SJCRH30 (cell line): ENCODE data around the gene GRAMD4. TPM values are rescaled to one million over a fixed set of nuclear protein-coding genes. Genes with fewer than 3 reads are reported as not detected.

Experiments used
- DNase-seq, 2 experiments: peaks; one replicate each; pipeline ENCODE4 v3.0.0-alpha.2; 2015 to 2020
- H3K27ac ChIP-seq: fragments of 250-450 bp; sonication (Bioruptor Pico); 2 replicates; pipeline ENCODE4 v1.5.1; 2020; ENCODE audit warnings: mild to moderate bottlenecking, moderate library complexity
- H3K27me3 ChIP-seq: fragments of 250-450 bp; sonication (Bioruptor Pico); 2 replicates; pipeline ENCODE4 v1.5.1; 2020; ENCODE audit warnings: mild to moderate bottlenecking, moderate library complexity
- H3K36me3 ChIP-seq: fragments of 250-450 bp; sonication (Bioruptor Pico); 2 replicates; pipeline ENCODE4 v1.5.1; 2020; ENCODE audit warnings: mild to moderate bottlenecking, moderate library complexity
- H3K4me1 ChIP-seq: fragments of 250-450 bp; sonication (Bioruptor Pico); 2 replicates; pipeline ENCODE4 v1.5.1; 2020; ENCODE audit warnings: mild to moderate bottlenecking, moderate library complexity
- H3K4me3 ChIP-seq: fragments of 250-450 bp; sonication (Bioruptor Pico); 2 replicates; pipeline ENCODE4 v1.5.1; 2020; ENCODE audit warnings: mild to moderate bottlenecking, moderate library complexity
- H3K9me3 ChIP-seq: fragments of 250-450 bp; sonication (Bioruptor Pico); replicated peaks from 2 replicates; pipeline ENCODE4 v1.5.1; 2020; ENCODE audit warnings: mild to moderate bottlenecking, moderate library complexity
- total RNA-seq: library from RNA; depleted of rRNA; stranded (reverse); fragments of >200 nt; shearing (Covaris generic); gene quantifications from 2 replicates; pipeline ENCODE4 v1.2.3, GENCODE V29; 2014

The GRAMD4 gene
- total RNA-seq, 1 experiment from 2014 or later: 8.6 TPM

DNA sequence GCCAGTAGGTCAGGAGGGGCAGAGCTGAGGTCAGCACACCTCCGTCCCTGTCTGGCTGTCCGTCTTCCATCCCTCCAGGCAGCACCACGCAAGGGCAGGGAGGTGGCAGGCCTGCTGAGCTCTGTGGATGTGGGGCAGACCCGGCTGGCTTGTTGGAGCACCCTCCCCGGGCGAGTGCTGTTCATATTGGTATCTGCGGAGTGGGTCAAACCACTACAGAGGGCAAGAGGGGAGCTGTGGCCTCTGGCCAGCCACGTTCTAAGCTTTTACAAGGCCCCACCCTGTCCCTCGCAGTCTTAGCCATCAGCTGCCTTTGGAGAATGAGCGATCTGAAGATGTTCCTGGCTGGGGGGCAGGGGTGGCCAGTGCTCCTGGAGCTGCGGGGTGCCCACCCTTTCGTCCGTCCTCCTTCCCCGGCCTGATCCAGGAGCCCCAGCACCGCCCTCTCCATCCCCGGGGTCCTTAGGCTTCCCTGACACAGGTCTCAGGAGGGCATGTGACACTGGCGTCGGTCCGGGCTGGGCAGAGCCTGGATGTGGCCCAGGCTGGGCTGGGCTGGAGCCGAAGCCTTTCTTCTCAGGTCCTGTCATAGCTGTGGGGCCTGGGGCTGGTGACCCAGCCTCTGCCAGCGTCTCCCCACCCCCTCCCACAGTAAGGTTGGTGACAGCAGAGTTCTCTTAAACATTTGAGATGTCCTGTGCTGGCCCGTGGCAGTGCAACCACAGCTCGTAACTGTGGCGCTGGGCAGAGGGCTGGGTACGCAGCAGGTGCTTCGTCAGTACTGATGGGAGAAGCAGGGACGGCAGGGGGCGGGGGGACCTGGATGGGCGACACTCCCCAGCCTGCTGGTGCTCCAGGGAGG is 31.7 kb upstream of the GRAMD4 start:
- H3K9me3 ChIP-seq: no peaks in the 10 kb centered on the region
- H3K36me3 ChIP-seq: no peaks in the 10 kb centered on the region
- H3K27me3 ChIP-seq: no peaks in the 10 kb centered on the region
- H3K4me3 ChIP-seq: no peak overlapping the region
- no peak for DNase-seq
- H3K27ac ChIP-seq: no peak overlapping the region
- H3K4me1 ChIP-seq: no peaks in the 10 kb centered on the region

DNA sequence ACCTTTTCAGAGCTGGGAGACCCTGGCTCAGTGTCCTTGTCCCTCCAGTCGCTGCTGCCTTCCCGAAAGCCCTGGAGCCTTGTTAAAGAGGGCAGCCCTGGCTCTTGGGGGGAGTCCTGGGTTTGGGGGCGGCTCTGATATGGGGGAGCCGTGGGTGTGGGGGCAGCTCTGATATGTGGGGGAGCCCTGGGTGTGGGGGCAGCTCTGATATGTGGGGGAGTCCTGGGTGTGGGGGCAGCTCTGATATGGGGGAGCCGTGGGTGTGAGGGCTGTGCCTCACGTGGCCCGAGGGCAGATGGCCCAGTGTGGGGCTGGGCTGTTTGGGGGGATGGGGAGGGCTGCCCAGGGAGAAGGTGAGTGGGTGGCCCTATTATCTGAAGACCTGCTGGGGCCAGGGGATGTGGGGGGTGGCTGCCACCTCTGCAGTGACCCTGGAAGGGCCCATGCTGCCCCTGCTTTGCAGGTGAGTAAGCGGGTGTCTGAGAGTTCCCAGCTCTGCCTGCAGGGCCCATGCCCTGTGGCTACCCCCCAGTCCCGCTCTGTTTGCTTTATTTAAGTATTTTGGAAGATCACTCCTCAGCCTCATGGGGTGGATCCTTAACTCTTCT is 30.9 kb upstream of the GRAMD4 start:
- no peaks in the 10 kb centered on the region for H3K9me3 ChIP-seq
- H3K36me3 ChIP-seq: no peaks in the 10 kb centered on the region
- H3K27me3 ChIP-seq: no peaks in the 10 kb centered on the region
- H3K4me1 ChIP-seq: no peaks in the 10 kb centered on the region
- H3K4me3 ChIP-seq: no peak overlapping the region
- no peak for DNase-seq
- no peak overlapping the region for H3K27ac ChIP-seq

DNA sequence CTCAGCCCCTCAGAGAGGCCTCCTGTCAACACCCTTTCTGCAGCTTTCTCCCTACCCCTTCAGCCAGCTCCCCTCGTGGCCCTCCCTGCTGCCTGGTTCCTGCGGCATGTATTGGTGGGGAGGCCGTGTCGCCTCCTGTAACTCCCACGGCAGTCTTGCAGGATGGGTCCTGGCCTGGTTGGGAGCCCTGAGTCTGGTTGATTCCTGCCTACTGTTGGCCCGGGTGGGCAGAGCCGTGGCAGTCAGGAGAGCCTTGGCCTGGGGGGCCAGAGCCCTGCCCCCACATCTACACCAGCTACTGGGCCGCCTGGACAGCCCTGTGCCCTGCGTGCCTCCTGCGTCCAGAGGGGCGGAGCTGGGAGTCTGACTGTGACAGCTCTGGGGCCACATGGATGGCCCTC is 30.3 kb upstream of the GRAMD4 start:
- Histone ChIP-seq H3K27ac (no peak overlapping the region), H3K4me3 (no peak overlapping the region), H3K27me3 (no peaks in the 10 kb centered on the region), H3K36me3 (no peaks in the 10 kb centered on the region), H3K9me3 (no peaks in the 10 kb centered on the region), H3K4me1 (no peaks in the 10 kb centered on the region)
- no peak for DNase-seq

DNA sequence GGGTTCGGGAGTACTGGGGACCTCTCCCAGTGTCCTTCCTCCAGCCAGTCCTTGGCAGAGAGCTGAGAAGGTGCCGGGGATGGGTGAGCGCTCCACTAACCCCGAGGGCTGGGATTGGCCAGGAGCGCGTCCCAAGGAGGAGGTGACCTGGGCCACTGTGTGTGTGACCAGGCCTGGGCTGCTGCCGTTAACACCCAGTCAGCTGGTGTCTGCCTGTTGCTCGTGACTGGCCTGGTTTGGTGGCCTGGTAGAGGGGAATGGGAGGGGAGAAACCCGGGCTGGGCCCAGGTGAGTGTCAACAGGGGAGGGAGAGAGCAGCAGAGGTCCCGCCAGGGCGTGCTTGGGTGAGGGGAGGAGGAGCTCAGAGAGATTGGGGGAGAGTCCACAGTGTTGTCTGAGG is 29.9 kb upstream of the GRAMD4 start:
- DNase-seq: no peak
- H3K27me3 ChIP-seq: no peaks in the 10 kb centered on the region
- no peak overlapping the region for H3K27ac ChIP-seq
- no peaks in the 10 kb centered on the region for H3K36me3 ChIP-seq
- H3K9me3 ChIP-seq: no peaks in the 10 kb centered on the region
- H3K4me1 ChIP-seq: no peaks in the 10 kb centered on the region
- no peak overlapping the region for H3K4me3 ChIP-seq

GRCh38 chr22:46591930-46592329 is 28.3 kb upstream of the GRAMD4 start:
- no peaks in the 10 kb centered on the region for H3K9me3 ChIP-seq
- H3K4me3 ChIP-seq: no peak overlapping the region
- no peaks in the 10 kb centered on the region for H3K27me3 ChIP-seq
- DNase-seq: no peak
- no peaks in the 10 kb centered on the region for H3K36me3 ChIP-seq
- H3K4me1 ChIP-seq: no peaks in the 10 kb centered on the region
- H3K27ac ChIP-seq: no peak overlapping the region

GRCh38 chr22:46592390-46592872 is 27.8 kb upstream of the GRAMD4 start:
- Histone ChIP-seq H3K4me3 (no peak overlapping the region), H3K36me3 (no peaks in the 10 kb centered on the region), H3K27me3 (no peaks in the 10 kb centered on the region), H3K27ac (no peak overlapping the region), H3K9me3 (no peaks in the 10 kb centered on the region), H3K4me1 (no peaks in the 10 kb centered on the region)
- DNase-seq: no peak

GRCh38 chr22:46593211-46593681 is 26.9 kb upstream of the GRAMD4 start:
- Histone ChIP-seq H3K4me1 (no peaks in the 10 kb centered on the region), H3K36me3 (no peaks in the 10 kb centered on the region), H3K27ac (no peak overlapping the region), H3K27me3 (no peaks in the 10 kb centered on the region), H3K4me3 (no peak overlapping the region), H3K9me3 (no peaks in the 10 kb centered on the region)
- DNase-seq: no peak

GRCh38 chr22:46593996-46594946 is 25.9 kb upstream of the GRAMD4 start:
- Histone ChIP-seq H3K4me3 (no peak overlapping the region), H3K4me1 (no peaks in the 10 kb centered on the region), H3K27me3 (no peaks in the 10 kb centered on the region), H3K9me3 (no peaks in the 10 kb centered on the region), H3K27ac (no peak overlapping the region), H3K36me3 (no peaks in the 10 kb centered on the region)
- no peak for DNase-seq

- Histone ChIP-seq H3K4me3 (no peak overlapping the region), H3K9me3 (no peaks in the 10 kb centered on the region), H3K4me1 (no peaks in the 10 kb centered on the region), H3K27ac (no peak overlapping the region), H3K27me3 (no peaks in the 10 kb centered on the region), H3K36me3 (no peaks in the 10 kb centered on the region)
- DNase-seq: no peak
Observed at GRCh38 chr22:46594947-46595298, 25.3 kb upstream of the GRAMD4 start.

- Histone ChIP-seq H3K27ac (no peak overlapping the region), H3K4me3 (no peak overlapping the region), H3K27me3 (no peaks in the 10 kb centered on the region), H3K36me3 (no peaks in the 10 kb centered on the region), H3K9me3 (no peaks in the 10 kb centered on the region), H3K4me1 (no peaks in the 10 kb centered on the region)
- no peak for DNase-seq
Observed at GRCh38 chr22:46595545-46595944, 24.6 kb upstream of the GRAMD4 start.

- Histone ChIP-seq H3K9me3 (no peaks in the 10 kb centered on the region), H3K4me1 (no peaks in the 10 kb centered on the region), H3K4me3 (no peak overlapping the region), H3K36me3 (no peaks in the 10 kb centered on the region), H3K27ac (no peak overlapping the region), H3K27me3 (no peaks in the 10 kb centered on the region)
- no peak for DNase-seq
Observed at GRCh38 chr22:46596032-46596441, 24.1 kb upstream of the GRAMD4 start.

GRCh38 chr22:46596819-46597218 is 23.4 kb upstream of the GRAMD4 start:
- DNase-seq: no peak
- Histone ChIP-seq H3K9me3 (no peaks in the 10 kb centered on the region), H3K4me3 (no peak overlapping the region), H3K27ac (no peak overlapping the region), H3K36me3 (no peaks in the 10 kb centered on the region), H3K27me3 (no peaks in the 10 kb centered on the region), H3K4me1 (no peaks in the 10 kb centered on the region)

GRCh38 chr22:46598224-46598623 is 22.0 kb upstream of the GRAMD4 start:
- Histone ChIP-seq H3K27ac (no peak overlapping the region), H3K27me3 (no peaks in the 10 kb centered on the region), H3K9me3 (no peaks in the 10 kb centered on the region), H3K4me3 (no peak overlapping the region), H3K36me3 (no peaks in the 10 kb centered on the region), H3K4me1 (no peaks in the 10 kb centered on the region)
- DNase-seq: no peak

GRCh38 chr22:46598737-46599424 is 21.3 kb upstream of the GRAMD4 start:
- no peak for DNase-seq
- H3K4me3 ChIP-seq: no peak overlapping the region
- no peaks in the 10 kb centered on the region for H3K27me3 ChIP-seq

More at GRCh38 chr22:46598737-46599424, 21.3 kb upstream of the GRAMD4 start:
- H3K27ac ChIP-seq: no peak overlapping the region
- H3K4me1 ChIP-seq: no peaks in the 10 kb centered on the region
- no peaks in the 10 kb centered on the region for H3K36me3 ChIP-seq
- H3K9me3 ChIP-seq: no peaks in the 10 kb centered on the region
